Measurements from ENCODE around the gene SMCO3. TPM values are rescaled to one million over a fixed set of nuclear protein-coding genes. Genes with fewer than 3 reads are reported as not detected.

SMCO3 gene
- total RNA-seq, 4 donors from 2014 or later = not detected

GRCh38 chr12:14839262-14839661 is 25.3 kb upstream of the SMCO3 start:
- H3K9me3 ChIP-seq = no peaks in the 10 kb centered on the region
- TF ChIP-seq EP300 (IDR thresholded peaks at IDR 0.05) (no peak), CTCF (IDR thresholded peaks at IDR 0.05) (no peak), POLR2A (IDR thresholded peaks at IDR 0.05) (no peak), POLR2AphosphoS5 (IDR thresholded peaks at IDR 0.05) (no peak)
- H3K27ac ChIP-seq = no peak overlapping the region
- 95% methylated on average over 1 of the region's 1 CpG for WGBS
- DNase-seq (ENCODE audit: low spot score in 2 of 2) = no peak
- H3K4me3 ChIP-seq = no peak overlapping the region
- peaks cover 17% of the 10 kb centered on the region for H3K4me1 ChIP-seq
- H3K27me3 ChIP-seq = no peaks in the 10 kb centered on the region
- no peaks in the 10 kb centered on the region for H3K36me3 ChIP-seq

- peaks cover 3% of the 10 kb centered on the region for H3K4me1 ChIP-seq
- H3K27ac ChIP-seq = no peak overlapping the region
- no peak for TF ChIP-seq POLR2AphosphoS5 (IDR thresholded peaks at IDR 0.05)
- TF ChIP-seq EP300 (IDR thresholded peaks at IDR 0.05) = no peak
- no peak for TF ChIP-seq CTCF (IDR thresholded peaks at IDR 0.05)
- TF ChIP-seq POLR2A (IDR thresholded peaks at IDR 0.05) = no peak
- no peak for DNase-seq (ENCODE audit: low spot score in 2 of 2)
- no peak overlapping the region for H3K4me3 ChIP-seq
- peaks cover 2% of the 10 kb centered on the region for H3K27me3 ChIP-seq
- H3K36me3 ChIP-seq = no peaks in the 10 kb centered on the region
- WGBS = 78% methylated on average over 7 of the region's 7 CpGs
- H3K9me3 ChIP-seq = no peaks in the 10 kb centered on the region
Measured at GRCh38 chr12:14836336-14837210, 22.6 kb upstream of the SMCO3 start.

- no peak overlapping the region for H3K27ac ChIP-seq
- no peak overlapping the region for H3K4me3 ChIP-seq
- peaks cover 2% of the 10 kb centered on the region for H3K27me3 ChIP-seq
- TF ChIP-seq POLR2A (IDR thresholded peaks at IDR 0.05) (no peak), EP300 (IDR thresholded peaks at IDR 0.05) (no peak), CTCF (IDR thresholded peaks at IDR 0.05) (no peak), POLR2AphosphoS5 (IDR thresholded peaks at IDR 0.05) (no peak)
- no peaks in the 10 kb centered on the region for H3K9me3 ChIP-seq
- H3K36me3 ChIP-seq = no peaks in the 10 kb centered on the region
- DNase-seq (ENCODE audit: low spot score in 2 of 2) = no peak
- no peaks in the 10 kb centered on the region for H3K4me1 ChIP-seq
Measured at GRCh38 chr12:14834509-14834908, 20.5 kb upstream of the SMCO3 start.

GRCh38 chr12:14833952-14834351 is 20.0 kb upstream of the SMCO3 start:
- WGBS = 39% methylated on average over 1 of the region's 1 CpG
- TF ChIP-seq CTCF (IDR thresholded peaks at IDR 0.05) (no peak), POLR2A (IDR thresholded peaks at IDR 0.05) (no peak), EP300 (IDR thresholded peaks at IDR 0.05) (no peak), POLR2AphosphoS5 (IDR thresholded peaks at IDR 0.05) (no peak)
- DNase-seq (ENCODE audit: low spot score in 2 of 2) = no peak
- H3K36me3 ChIP-seq = no peaks in the 10 kb centered on the region
- peaks cover 2% of the 10 kb centered on the region for H3K27me3 ChIP-seq
- no peaks in the 10 kb centered on the region for H3K9me3 ChIP-seq
- H3K27ac ChIP-seq = no peak overlapping the region
- no peak overlapping the region for H3K4me3 ChIP-seq
- no peaks in the 10 kb centered on the region for H3K4me1 ChIP-seq

GRCh38 chr12:14833336-14833735 is 19.4 kb upstream of the SMCO3 start:
- no peak for DNase-seq (ENCODE audit: low spot score in 2 of 2)
- 85% methylated on average over 3 of the region's 3 CpGs for WGBS
- Histone ChIP-seq H3K4me3 (no peak overlapping the region), H3K27me3 (peaks cover 2% of the 10 kb centered on the region), H3K36me3 (no peaks in the 10 kb centered on the region), H3K9me3 (no peaks in the 10 kb centered on the region), H3K27ac (no peak overlapping the region), H3K4me1 (no peaks in the 10 kb centered on the region)
- TF ChIP-seq EP300 (IDR thresholded peaks at IDR 0.05) (no peak), POLR2A (IDR thresholded peaks at IDR 0.05) (no peak)
